Astrocyte of the spinal cord (primary cell): ENCODE results near the gene EPN2.
A peak's percentile ranks its signal among the peaks of the same experiment; 100 is the strongest.

Experiments
- DNase-seq: peaks from one replicate; pipeline ENCODE4 v3.0.0; 2011; ENCODE audit warnings: low read depth, low spot score
- H3K4me3 ChIP-seq: 2 replicates; pipeline ENCODE4 v1.5.1; 2011; ENCODE audit warnings: low read depth, mild to moderate bottlenecking, low read length, moderate library complexity
- in situ Hi-C: cut with HindIII; loops from 2 replicates; pipeline ENCODE4 v1.10.0; 2017; ENCODE audit warnings: low sequenced_read_pairs
- TF ChIP-seq, protein P1 (sequence below): IDR thresholded peaks from 2 replicates; pipeline ENCODE4 v1.5.1; 2012; ENCODE audit warnings: low read depth, mild to moderate bottlenecking, low read length, inconsistent platforms

EPN2 gene

DNA sequence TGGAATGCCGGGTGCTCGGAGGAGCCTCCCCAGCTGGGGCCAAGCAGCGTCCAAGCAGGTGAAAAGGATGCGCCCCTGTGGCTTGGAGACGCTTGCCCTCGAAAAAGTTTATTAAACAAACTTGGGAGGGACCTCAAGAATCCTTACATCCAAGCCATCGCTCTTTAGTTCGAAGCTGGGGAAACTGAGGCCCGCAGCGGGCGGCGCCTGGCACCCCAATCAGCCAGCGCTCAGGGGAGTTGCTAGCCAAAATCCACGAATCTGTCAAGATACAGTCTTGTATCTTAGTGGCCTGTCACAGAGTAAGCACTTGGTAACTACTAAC is 125.9 kb downstream of the EPN2 start:
- DNase-seq = no peak
- in situ Hi-C loops = no loop called here
- H3K4me3 ChIP-seq = peak overlapping the region; percentile 67
- TF ChIP-seq, protein P1, sequence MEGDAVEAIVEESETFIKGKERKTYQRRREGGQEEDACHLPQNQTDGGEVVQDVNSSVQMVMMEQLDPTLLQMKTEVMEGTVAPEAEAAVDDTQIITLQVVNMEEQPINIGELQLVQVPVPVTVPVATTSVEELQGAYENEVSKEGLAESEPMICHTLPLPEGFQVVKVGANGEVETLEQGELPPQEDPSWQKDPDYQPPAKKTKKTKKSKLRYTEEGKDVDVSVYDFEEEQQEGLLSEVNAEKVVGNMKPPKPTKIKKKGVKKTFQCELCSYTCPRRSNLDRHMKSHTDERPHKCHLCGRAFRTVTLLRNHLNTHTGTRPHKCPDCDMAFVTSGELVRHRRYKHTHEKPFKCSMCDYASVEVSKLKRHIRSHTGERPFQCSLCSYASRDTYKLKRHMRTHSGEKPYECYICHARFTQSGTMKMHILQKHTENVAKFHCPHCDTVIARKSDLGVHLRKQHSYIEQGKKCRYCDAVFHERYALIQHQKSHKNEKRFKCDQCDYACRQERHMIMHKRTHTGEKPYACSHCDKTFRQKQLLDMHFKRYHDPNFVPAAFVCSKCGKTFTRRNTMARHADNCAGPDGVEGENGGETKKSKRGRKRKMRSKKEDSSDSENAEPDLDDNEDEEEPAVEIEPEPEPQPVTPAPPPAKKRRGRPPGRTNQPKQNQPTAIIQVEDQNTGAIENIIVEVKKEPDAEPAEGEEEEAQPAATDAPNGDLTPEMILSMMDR = no peak

DNA sequence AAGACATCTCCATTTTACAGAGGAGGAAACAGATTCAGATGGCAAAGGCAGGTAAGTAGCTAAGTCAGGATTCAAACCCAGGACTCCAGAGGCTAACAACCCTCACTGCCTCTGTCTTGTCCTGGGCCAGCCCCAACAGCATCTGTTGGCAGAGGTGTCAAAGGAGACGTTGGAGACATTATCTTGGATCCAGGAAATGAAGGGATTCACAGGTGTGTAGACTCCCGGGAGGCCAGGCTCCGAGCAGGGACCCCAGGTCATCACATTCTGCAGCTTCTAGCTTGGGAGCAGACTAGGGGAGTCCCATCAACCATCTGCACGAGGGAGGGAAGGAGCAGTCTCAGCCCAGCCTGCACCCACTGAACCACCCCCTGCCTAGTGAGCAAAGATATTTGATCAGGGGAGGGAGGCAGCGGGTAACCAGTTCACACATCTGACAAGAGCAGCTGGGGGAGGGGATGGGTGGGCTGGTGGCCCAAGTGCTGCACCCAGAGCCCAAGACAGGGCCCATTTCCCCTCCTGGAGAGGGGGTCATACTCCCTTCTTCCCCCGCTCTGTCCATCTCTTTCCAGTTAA is 126.4 kb downstream of the EPN2 start:
- in situ Hi-C loops = no loop called here
- TF ChIP-seq, protein P1 = no peak
- H3K4me3 ChIP-seq = no peak overlapping the region
- no peak for DNase-seq

DNA sequence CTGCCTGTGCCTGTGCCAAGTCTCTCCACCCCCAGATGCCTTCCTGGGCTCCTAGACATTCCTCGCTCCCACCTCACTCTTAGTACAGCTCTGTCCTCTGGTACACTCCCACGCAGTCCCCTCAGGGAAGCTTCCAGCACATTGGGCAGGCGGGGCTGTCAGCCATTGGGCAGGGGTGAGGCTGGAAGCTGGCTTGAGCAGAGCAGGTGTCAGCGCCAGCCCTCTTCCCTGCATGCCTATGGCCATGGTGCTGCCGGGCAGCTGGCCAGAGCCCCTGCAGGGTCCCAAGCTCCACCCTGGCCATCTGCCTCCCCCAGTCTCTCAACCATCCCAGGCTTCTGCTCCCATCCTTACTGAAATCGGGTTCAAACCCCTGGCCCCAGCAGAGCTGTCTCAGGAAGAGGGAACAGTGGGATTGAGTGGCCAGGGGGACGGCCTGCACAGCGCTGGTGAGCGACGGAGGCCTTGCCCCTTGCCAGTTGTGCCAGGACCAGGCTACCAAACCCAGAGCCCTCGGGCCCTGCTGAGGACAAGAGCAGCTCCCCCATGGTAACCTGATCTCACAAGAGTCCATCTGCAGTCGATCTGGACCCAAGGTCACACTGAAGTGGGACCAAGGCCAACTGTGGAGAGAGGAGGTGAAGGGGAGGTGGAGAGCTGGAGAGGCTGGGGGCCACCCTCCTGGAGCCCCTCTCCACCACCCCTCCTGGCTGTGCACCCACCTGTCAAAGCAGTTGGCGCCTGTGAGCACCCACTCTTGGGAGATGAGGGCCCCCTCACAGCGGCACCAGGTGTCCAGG is 127.7 kb downstream of the EPN2 start:
- no peak for DNase-seq
- H3K4me3 ChIP-seq = no peak overlapping the region
- TF ChIP-seq, protein P1 = no peak
- in situ Hi-C loops = no loop called here

DNA sequence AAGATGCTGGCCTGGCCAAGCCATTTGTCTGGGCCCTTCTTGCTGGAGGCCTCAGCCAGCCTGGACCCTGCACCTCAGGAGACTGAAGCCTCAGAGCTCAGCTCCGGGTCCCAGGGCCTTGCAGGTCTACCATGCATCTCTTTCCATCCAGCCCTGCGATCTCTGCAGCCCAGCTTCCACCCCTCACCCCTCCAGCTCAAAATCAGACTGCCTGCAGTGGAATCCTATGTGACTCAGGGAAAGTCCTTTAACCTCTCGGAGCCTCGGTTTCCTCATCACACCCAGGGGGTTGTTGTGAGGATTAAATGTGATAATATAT is 128.3 kb downstream of the EPN2 start:
- TF ChIP-seq, protein P1 = no peak
- DNase-seq = no peak
- in situ Hi-C loops = no loop called here
- no peak overlapping the region for H3K4me3 ChIP-seq

DNA sequence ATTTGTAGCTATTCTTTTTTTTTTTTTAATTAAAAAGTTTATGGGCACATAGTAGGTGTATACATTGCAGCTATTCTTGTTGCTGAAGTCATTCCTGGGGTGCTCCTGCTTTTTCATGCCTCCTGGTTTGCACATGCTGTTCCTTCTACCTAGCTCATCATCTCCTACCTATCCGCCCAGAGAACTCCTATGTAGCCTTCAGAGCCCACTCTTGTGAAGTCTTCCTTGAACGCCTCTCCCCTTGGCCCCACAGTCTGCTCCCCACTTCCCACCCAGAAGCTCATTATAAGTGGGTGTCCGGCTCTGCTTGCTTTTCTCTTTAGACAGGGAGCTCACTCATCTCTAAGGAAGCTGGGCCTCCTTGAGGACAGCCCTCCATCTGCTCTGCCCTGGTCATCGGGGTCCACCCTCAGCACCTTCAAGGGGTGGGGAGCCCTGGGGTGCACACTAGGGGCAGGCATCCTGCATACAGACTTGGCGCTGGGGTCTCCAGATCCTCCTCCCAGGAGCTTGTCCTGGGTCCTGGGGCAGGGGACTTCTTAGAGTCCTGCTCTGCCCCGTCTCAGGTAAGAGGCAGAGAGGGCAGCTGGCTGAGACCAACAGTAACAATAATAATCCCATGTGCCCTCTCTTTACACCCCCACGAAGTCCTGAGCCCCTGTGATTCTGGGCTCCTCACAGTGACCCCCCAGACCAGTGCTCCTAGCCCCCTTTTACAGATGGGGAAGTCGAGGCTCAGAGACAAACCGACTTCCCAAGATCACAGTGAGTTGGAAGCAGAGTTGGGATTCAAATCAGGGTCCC is 128.9 kb downstream of the EPN2 start:
- TF ChIP-seq, protein P1 = no peak
- DNase-seq = no peak
- H3K4me3 ChIP-seq = no peak overlapping the region
- in situ Hi-C loops = no loop called here

DNA sequence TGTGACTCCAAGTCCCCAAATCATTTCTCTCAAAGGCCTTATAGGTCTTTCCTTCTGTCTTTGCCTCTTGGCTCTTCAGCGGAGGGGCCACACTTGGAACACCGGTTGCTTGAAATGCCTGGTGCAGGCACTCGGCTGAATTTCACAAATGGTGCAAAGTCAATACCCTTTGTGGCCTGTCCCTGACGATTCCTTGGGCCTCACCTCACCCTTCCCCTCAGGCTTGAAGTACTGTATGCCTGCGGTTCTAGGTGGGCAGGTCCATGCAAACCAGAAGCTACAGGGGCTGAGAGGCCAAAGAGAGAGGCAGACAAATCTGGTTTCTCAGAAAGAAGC is 129.4 kb downstream of the EPN2 start:
- no peak for DNase-seq
- TF ChIP-seq, protein P1 = no peak
- in situ Hi-C loops = no loop called here
- H3K4me3 ChIP-seq = no peak overlapping the region
